IMR-90 (cell line): Measurements from ENCODE around the gene FARP1. TPM values are rescaled to one million over a fixed set of nuclear protein-coding genes. Genes with fewer than 3 reads are reported as not detected.

ENCODE experiments used
- ATAC-seq: fragments of 200-7000 bp; cut with Tn5 transposase; 2 replicates; pipeline ENCODE4 v1.9.1; 2020; ENCODE audit warnings: low read depth, mild to moderate bottlenecking, moderate library complexity
- BruUV-seq: library from RNA; stranded (reverse); fragments of 400-500 nt; replicated peaks from 2 replicates; lab custom pipeline; 2021; lab: Mats Ljungman, UMichigan
- CTCF ChIA-PET: fragments of 300-600 bp; formaldehyde crosslinking; extraction: SDS; loops from one replicate; lab custom pipeline; 2021; ENCODE audit warnings: antibody characterized with exemption; lab: Yijun Ruan, JAX
- POLR2A ChIA-PET: fragments of 300-600 bp; sonication (Branson Sonifier 250); formaldehyde crosslinking; loops from one replicate; lab custom pipeline; 2022; ENCODE audit warnings: antibody characterized with exemption; ENCODE audit not compliant: unreplicated experiment; lab: Charles Lee
- DNase-seq: peaks from one replicate; pipeline ENCODE4 v3.0.0; 2013
- H2AFZ ChIP-seq: replicated peaks from 2 replicates; pipeline ENCODE3; 2013; ENCODE audit warnings: low read length, mild to moderate bottlenecking; ENCODE audit not compliant: poor library complexity
- H2AK5ac ChIP-seq: 2 replicates; pipeline ENCODE4 v1.6.1; 2013; ENCODE audit warnings: low read depth, low read length, inconsistent platforms
- H2AK9ac ChIP-seq: replicated peaks from 2 replicates; pipeline ENCODE3; 2013; ENCODE audit warnings: mild to moderate bottlenecking, low read depth, low read length, moderate library complexity; ENCODE audit not compliant: poor library complexity
- H2BK120ac ChIP-seq: 2 replicates; pipeline ENCODE4 v1.6.1; 2013; ENCODE audit warnings: low read depth, low read length, inconsistent platforms
- H2BK15ac ChIP-seq: 3 replicates; pipeline ENCODE4 v1.6.1; 2013; ENCODE audit warnings: low read depth, low read length, inconsistent platforms
- H2BK20ac ChIP-seq: 2 replicates; pipeline ENCODE4 v1.6.1; 2013; ENCODE audit warnings: low read depth, mild to moderate bottlenecking, inconsistent platforms, low read length, moderate library complexity
- H2BK5ac ChIP-seq: 2 replicates; pipeline ENCODE4 v1.6.1; 2013; ENCODE audit warnings: mild to moderate bottlenecking, low read depth, low read length, inconsistent platforms; ENCODE audit not compliant: poor library complexity, severe bottlenecking
- H3K14ac ChIP-seq: replicated peaks from 2 replicates; pipeline ENCODE4 v1.6.1; 2013; ENCODE audit warnings: low read depth, low read length, inconsistent platforms
- H3K18ac ChIP-seq: 2 replicates; pipeline ENCODE4 v1.6.1; 2013; ENCODE audit warnings: low read depth, low read length, control low read depth
- H3K23ac ChIP-seq: 2 replicates; pipeline ENCODE4 v1.6.1; 2013; ENCODE audit warnings: low read depth, low read length, inconsistent platforms
- H3K27ac ChIP-seq: 2 replicates; pipeline ENCODE4 v1.5.1; 2013; ENCODE audit warnings: mild to moderate bottlenecking, control low read depth, low read length; ENCODE audit not compliant: insufficient read depth
- H3K27me3 ChIP-seq: 2 replicates; pipeline ENCODE4 v1.6.1; 2013; ENCODE audit warnings: low read length; ENCODE audit not compliant: control insufficient read depth, insufficient read depth
- H3K36me3 ChIP-seq: 2 replicates; pipeline ENCODE4 v1.6.1; 2013; ENCODE audit warnings: low read length, mixed read lengths; ENCODE audit not compliant: control insufficient read depth, insufficient read depth
- H3K4ac ChIP-seq: 2 replicates; pipeline ENCODE4 v1.6.1; 2013; ENCODE audit warnings: low read depth, low read length, inconsistent platforms
- H3K4me1 ChIP-seq: 2 replicates; pipeline ENCODE4 v1.6.1; 2013; ENCODE audit warnings: low read length, mixed read lengths; ENCODE audit not compliant: control insufficient read depth, insufficient read depth
- H3K4me2 ChIP-seq: 2 replicates; pipeline ENCODE4 v1.6.1; 2013; ENCODE audit warnings: low read depth, mild to moderate bottlenecking, control low read depth, low read length, moderate library complexity
- H3K4me3 ChIP-seq: 2 replicates; pipeline ENCODE4 v1.5.1; 2013; ENCODE audit warnings: low read depth, mild to moderate bottlenecking, control low read depth, low read length, moderate library complexity; ENCODE audit not compliant: insufficient read depth
- H3K56ac ChIP-seq: 2 replicates; pipeline ENCODE4 v1.6.1; 2013; ENCODE audit warnings: low read length, inconsistent platforms; ENCODE audit not compliant: insufficient read depth; ENCODE audit errors: extremely low read depth
- H3K79me1 ChIP-seq, 2 experiments: 2 replicates each; pipeline ENCODE4 v1.6.1; 2013; ENCODE audit warnings: low read length in 2 of 2, inconsistent platforms in 1 of 2, low read depth in 1 of 2
- H3K9ac ChIP-seq: 2 replicates; pipeline ENCODE4 v1.6.1; 2013; ENCODE audit warnings: low read depth, low read length, control low read depth
- H3K9me1 ChIP-seq: 2 replicates; pipeline ENCODE4 v1.6.1; 2013; ENCODE audit warnings: low read length, inconsistent platforms; ENCODE audit not compliant: insufficient read depth
- H3K9me3 ChIP-seq: 2 replicates; pipeline ENCODE4 v1.6.1; 2013; ENCODE audit warnings: low read length; ENCODE audit not compliant: control insufficient read depth, insufficient read depth
- H4K20me1 ChIP-seq: 2 replicates; pipeline ENCODE4 v1.6.1; 2013; ENCODE audit warnings: low read length, inconsistent platforms; ENCODE audit not compliant: insufficient read depth
- H4K5ac ChIP-seq: 2 replicates; pipeline ENCODE4 v1.6.1; 2013; ENCODE audit warnings: mild to moderate bottlenecking, low read depth, low read length, control low read depth
- H4K8ac ChIP-seq, 2 experiments: 2 replicates each; pipeline ENCODE4 v1.6.1; 2013; ENCODE audit warnings: low read depth in 2 of 2, low read length in 2 of 2, control low read depth in 1 of 2, inconsistent platforms in 1 of 2
- H4K91ac ChIP-seq: 2 replicates; pipeline ENCODE4 v1.6.1; 2013; ENCODE audit warnings: low read depth, low read length, inconsistent platforms; ENCODE audit not compliant: insufficient read depth
- BHLHE40 ChIP-seq: fragments of 150-350 bp; IDR thresholded peaks from 2 replicates; pipeline ENCODE4 v1.6.1; 2016; ENCODE audit warnings: mild to moderate bottlenecking, low read depth, low read length
- CEBPB ChIP-seq: IDR thresholded peaks from 2 replicates; pipeline ENCODE4 v1.6.1; 2012; ENCODE audit warnings: low read depth, low read length, improper control_type of control experiment
- CHD1 ChIP-seq: IDR thresholded peaks from 2 replicates; pipeline ENCODE4 v1.6.1; 2012; ENCODE audit warnings: low read depth, low read length, improper control_type of control experiment
- CTCF ChIP-seq: conservative IDR thresholded peaks from 2 replicates; pipeline ENCODE4 v1.5.1; 2012; ENCODE audit warnings: mild to moderate bottlenecking, low read depth, low read length, improper control_type of control experiment
- ELK1 ChIP-seq: fragments of 150-350 bp; IDR thresholded peaks from 2 replicates; pipeline ENCODE4 v1.6.1; 2016; ENCODE audit warnings: low read depth, mild to moderate bottlenecking, low read length, moderate library complexity, borderline replicate concordance
- FOS ChIP-seq: fragments of 150-350 bp; IDR thresholded peaks from 2 replicates; pipeline ENCODE4 v1.6.1; 2016; ENCODE audit warnings: low read depth, low read length
- MAFK ChIP-seq: IDR thresholded peaks from 2 replicates; pipeline ENCODE4 v1.6.1; 2012; ENCODE audit warnings: low read depth, low read length, improper control_type of control experiment
- MAZ ChIP-seq: IDR thresholded peaks from 2 replicates; pipeline ENCODE4 v1.6.1; 2012; ENCODE audit warnings: low read depth, mild to moderate bottlenecking, low read length, improper control_type of control experiment, moderate library complexity, borderline replicate concordance
- MXI1 ChIP-seq: IDR thresholded peaks from 2 replicates; pipeline ENCODE4 v1.6.1; 2012; ENCODE audit warnings: low read depth, mild to moderate bottlenecking, low read length, moderate library complexity, borderline replicate concordance
- NFE2L2 ChIP-seq: fragments of 150-350 bp; IDR thresholded peaks from 2 replicates; pipeline ENCODE4 v1.6.1; 2016; ENCODE audit warnings: low read depth, mild to moderate bottlenecking, low read length
- POLR2A ChIP-seq: IDR thresholded peaks from 2 replicates; pipeline ENCODE4 v1.6.1; 2012; ENCODE audit warnings: mild to moderate bottlenecking, low read depth, low read length
- RAD21 ChIP-seq: IDR thresholded peaks from 2 replicates; pipeline ENCODE4 v1.6.1; 2012; ENCODE audit warnings: low read length, improper control_type of control experiment
- RCOR1 ChIP-seq: IDR thresholded peaks from 2 replicates; pipeline ENCODE4 v1.6.1; 2012; ENCODE audit warnings: mild to moderate bottlenecking, low read length, improper control_type of control experiment; ENCODE audit not compliant: insufficient replicate concordance
- RFX5 ChIP-seq: IDR thresholded peaks from 2 replicates; pipeline ENCODE4 v1.8.0; 2012; ENCODE audit warnings: low read depth, mild to moderate bottlenecking, low read length, moderate library complexity
- SMC3 ChIP-seq: fragments of 150-350 bp; IDR thresholded peaks from 2 replicates; pipeline ENCODE4 v1.6.1; 2016; ENCODE audit warnings: low read depth, mild to moderate bottlenecking, antibody characterized with exemption, low read length, moderate library complexity
- USF2 ChIP-seq: fragments of 150-350 bp; IDR thresholded peaks from 2 replicates; pipeline ENCODE4 v1.6.1; 2017; ENCODE audit warnings: mild to moderate bottlenecking, antibody characterized with exemption, low read length, low read depth
- whole genome bisulfite sequencing, 2 experiments: methylation state at CpG; one replicate each; pipeline versions ENCODE4 v1.1.5 to v1.1.7; 2013; ENCODE audit warnings: missing lambda C conversion rate in 2 of 2; ENCODE audit not compliant: insufficient read length in 1 of 2; ENCODE audit errors: extremely low coverage in 2 of 2; 5-methylcytosine and 5-hydroxymethylcytosine counted together
- dilution Hi-C: fragments of 300-500 bp; cut with HindIII; formaldehyde crosslinking; loops from one replicate; pipeline ENCODE4 v1.14.3; 2018; ENCODE audit warnings: low sequenced_read_pairs; ENCODE audit not compliant: unreplicated experiment
- in situ Hi-C: fragments of 300-500 bp; cut with MboI; formaldehyde crosslinking; loops from 3 replicates; pipeline ENCODE4 v1.14.3; 2019; ENCODE audit warnings: low sequenced_read_pairs, inconsistent platforms, mixed read lengths
- intact Hi-C: fragments of 100-400 bp; cut with micrococcal nuclease; formaldehyde crosslinking; loops from 2 replicates; pipeline ENCODE4 v1.10.0; 2022
- polyA plus RNA-seq, 3 experiments: library from polyadenylated mRNA; depleted of rRNA; stranded (reverse); fragments of >200 nt; gene quantifications; 2 replicates each; pipeline ENCODE4 v1.2.3, GENCODE V29; 2012; ENCODE audit warnings: low replicate concordance in 1 of 3
- total RNA-seq: library from RNA; depleted of rRNA; stranded (reverse); fragments of >200 nt; gene quantifications from 2 replicates; pipeline ENCODE4 v1.2.3, GENCODE V29; 2012

The FARP1 gene
- total and polyA plus RNA-seq, 2 of the 4 experiments (the other 2 are of a cell fraction), result 39.6 to 57.0 TPM

- in situ Hi-C loops, result no loop called here
- TF ChIP-seq RFX5 (no peak), USF2 (no peak), ELK1 (no peak), CEBPB (no peak), RAD21 (no peak), POLR2A (no peak), SMC3 (no peak), MAZ (no peak), CTCF (no peak), NFE2L2 (no peak), MAFK (no peak), BHLHE40 (no peak), RCOR1 (no peak), MXI1 (no peak), FOS (no peak), CHD1 (no peak)
- Histone ChIP-seq H3K9me1 (peaks cover 34% of the 10 kb centered on the region), H3K4me3 (no peak overlapping the region), H4K91ac (no peak overlapping the region), H3K4ac (peak overlapping the region; percentile 54), H2AK9ac (no peak overlapping the region), H3K23ac (0 out of 2 replicates have a peak overlapping the region, but pooled peaks have one; percentile 29), H2BK5ac (peak overlapping the region; percentile 34), H2AFZ (no peak overlapping the region), H3K27me3 (no peaks in the 10 kb centered on the region), H3K36me3 (peaks cover 7% of the 10 kb centered on the region), H3K4me1 (peaks cover 39% of the 10 kb centered on the region), H3K56ac (no peak overlapping the region), H2BK15ac (peak overlapping the region; percentile 33; the same call in 1 of the 3 replicates), H3K9me3 (no peaks in the 10 kb centered on the region), H4K8ac (peak overlapping the region in 1 of 2 experiments; percentile 53; a peak in 2 of 4 replicates), H4K5ac (no peak overlapping the region), H2BK20ac (peak overlapping the region; percentile 48; the same call in 1 of the 2 replicates), H3K9ac (no peak overlapping the region), H3K18ac (0 out of 2 replicates have a peak overlapping the region, but pooled peaks have one; percentile 21), H2AK5ac (peak overlapping the region; percentile 22), H4K20me1 (peaks cover 11% of the 10 kb centered on the region), H3K14ac (0 out of 2 replicates have a peak overlapping the region, but pooled peaks have one; percentile 16), H3K4me2 (no peak overlapping the region), H3K79me1 (peaks cover 47 to 81% of the 10 kb centered on the region in 2 experiments), H2BK120ac (peak overlapping the region; percentile 50), H3K27ac (no peak overlapping the region)
- BruUV-seq, result no TSS peak
- intact Hi-C loops, result no loop called here
- ChIA-PET CTCF (no interaction called here), POLR2A (no interaction called here)
- no peak for ATAC-seq
- DNase-seq, result no peak
- dilution Hi-C loops, result no loop called here
- WGBS, 2 experiments, result 86% methylated on average over 2 of the region's 4 CpGs; no CpG with 5 or more reads in 1 of the 2 experiments
Observed at GRCh38 chr13:98305670-98306069, 162.8 kb downstream of the FARP1 start.
